IPS DF 4.7 (cell line): Measurements from ENCODE around the gene ZNF792.
"Not testable (repeated sequence)": the region's sequence is repeated elsewhere in the genome, so short reads cannot be mapped to it uniquely, and the experiment has no call there.

Experiments
- DNase-seq: peaks from one replicate; pipeline ENCODE4 v3.0.0-alpha.2; 2013; ENCODE audit warnings: low spot score; ENCODE audit errors: extremely low read depth

ZNF792 gene

DNA sequence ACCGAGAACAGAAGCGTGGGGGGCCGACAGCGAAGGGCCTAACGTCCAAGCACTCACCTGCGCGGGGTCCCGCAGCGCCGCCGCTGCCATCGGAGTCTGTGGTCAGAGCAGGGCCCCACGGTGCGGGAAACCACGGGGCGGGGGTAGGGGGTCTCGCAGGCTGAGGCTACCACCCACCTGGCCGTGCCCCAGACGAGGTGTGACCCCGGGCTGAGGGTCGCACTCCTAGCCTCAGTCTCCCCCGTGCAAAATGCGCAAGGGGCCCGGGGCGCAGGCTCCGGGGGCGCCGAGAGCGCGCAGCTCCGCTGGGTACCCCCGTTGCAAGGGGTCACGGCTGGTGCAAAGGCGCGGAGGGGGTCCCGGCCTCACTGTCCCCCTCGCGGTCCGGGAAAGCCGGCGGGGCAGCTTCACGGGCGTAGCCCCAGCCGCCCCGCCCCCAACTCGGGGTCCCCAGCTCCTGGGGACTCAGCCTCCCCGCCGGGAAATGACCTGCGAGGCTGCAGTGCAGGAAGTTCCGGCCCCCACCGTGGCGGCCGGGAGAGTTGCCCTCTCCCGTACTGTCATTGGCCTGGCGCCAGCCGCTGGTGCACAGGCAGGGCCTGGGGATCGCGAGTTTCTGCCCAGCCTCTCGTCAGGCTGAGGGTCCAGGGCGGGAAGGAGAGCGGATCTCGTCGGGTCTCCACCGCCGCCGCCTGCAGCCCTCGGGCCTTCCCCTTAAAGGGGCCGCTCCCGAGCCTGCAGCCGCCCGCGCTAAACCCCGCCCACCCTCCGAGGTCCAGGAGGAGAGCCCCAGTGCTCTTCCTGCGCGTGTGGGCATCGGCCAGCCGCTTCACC lies at the start of gene ZNF792:
ZNF792 (minus strand) TSS at position 657 of the 834 bp plus-strand sequence; CDS start at position 90, 567 bp downstream.
- DNase-seq, result no peak

DNA sequence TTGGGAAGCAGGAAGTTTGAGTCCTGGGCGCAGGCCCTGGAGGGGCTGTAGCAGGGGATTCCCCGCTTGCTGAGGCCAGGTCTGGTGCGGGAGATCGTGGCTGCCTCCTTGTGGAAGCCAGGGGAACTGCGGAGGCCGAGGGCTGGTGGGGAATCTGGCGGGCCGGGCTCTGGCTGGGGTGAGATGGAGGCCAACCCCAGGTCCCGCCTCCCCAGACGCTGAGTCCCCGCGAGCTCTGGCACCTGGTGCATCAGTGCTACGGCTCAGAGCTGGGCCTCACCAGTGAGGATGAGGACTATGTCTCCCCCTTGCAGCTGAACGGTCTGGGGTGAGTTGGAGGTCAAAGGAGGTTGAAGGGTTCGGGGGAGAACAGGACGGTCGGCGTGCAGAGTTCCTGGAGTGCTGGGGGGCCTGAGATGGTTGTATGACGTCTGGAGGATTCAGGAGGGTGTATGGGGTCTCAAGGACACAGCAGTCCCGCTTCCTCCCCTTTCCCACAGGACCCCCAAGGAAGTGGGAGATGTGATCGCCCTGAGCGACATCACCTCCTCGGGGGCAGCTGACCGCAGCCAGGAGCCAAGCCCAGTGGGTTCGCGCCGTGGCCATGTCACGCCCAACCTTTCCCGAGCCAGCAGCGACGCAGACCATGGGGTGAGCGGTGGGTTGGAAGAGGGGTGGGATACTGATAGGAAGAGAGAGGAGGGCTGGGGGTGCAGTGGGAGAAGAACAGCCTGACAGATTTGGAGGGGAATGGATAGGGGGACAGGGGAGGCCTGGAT lies 49.2 kb upstream of the ZNF792 start:
- no peak for DNase-seq

DNA sequence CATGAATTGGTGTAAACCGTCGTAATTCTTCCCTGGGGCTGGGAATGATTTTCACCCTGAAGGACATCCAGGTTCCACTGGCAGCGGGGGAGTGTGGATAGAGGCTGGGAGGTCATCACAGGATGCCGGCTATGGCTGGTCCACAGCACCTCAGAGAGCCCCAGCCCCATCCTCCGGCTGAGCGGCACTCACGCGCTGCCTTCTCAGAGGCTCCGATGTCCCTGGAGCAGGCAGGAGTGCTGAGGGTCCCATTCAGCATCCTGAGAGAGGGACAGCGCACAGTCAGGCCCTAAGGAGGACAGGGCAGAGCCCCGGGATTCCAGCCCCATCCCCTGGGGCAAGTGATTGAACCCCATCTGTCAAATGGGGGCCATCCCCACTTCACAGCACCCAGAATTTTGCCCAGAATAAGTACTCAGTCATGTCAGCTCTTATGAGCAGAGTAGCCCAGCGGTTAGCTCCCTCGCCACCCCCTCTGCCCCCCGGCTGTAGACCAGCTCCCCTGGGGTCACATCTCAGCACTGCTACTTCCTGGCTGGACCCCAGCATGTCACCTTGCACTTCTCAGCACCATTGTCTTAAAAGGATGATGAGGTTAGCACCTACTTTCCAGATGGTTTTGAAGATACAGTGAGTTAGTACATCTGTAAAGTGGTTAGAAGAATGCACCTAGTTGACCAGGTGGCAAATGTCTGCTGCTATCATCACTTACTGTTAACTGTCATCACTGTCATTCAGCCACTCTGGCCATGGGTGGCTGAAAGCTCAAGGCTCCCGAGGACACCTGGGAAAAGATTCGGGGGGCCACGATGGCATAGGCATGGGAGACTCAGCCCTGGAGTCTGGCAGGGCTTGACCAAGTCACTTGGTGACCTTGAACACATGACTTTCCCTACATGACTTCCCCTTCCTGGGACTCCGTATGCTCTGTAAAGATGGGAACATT lies 48.0 kb upstream of the ZNF792 start:
- no peak for DNase-seq

GRCh38 chr19:35011091-35011689 lies 47.2 kb upstream of the ZNF792 start:
- no peak for DNase-seq

DNA sequence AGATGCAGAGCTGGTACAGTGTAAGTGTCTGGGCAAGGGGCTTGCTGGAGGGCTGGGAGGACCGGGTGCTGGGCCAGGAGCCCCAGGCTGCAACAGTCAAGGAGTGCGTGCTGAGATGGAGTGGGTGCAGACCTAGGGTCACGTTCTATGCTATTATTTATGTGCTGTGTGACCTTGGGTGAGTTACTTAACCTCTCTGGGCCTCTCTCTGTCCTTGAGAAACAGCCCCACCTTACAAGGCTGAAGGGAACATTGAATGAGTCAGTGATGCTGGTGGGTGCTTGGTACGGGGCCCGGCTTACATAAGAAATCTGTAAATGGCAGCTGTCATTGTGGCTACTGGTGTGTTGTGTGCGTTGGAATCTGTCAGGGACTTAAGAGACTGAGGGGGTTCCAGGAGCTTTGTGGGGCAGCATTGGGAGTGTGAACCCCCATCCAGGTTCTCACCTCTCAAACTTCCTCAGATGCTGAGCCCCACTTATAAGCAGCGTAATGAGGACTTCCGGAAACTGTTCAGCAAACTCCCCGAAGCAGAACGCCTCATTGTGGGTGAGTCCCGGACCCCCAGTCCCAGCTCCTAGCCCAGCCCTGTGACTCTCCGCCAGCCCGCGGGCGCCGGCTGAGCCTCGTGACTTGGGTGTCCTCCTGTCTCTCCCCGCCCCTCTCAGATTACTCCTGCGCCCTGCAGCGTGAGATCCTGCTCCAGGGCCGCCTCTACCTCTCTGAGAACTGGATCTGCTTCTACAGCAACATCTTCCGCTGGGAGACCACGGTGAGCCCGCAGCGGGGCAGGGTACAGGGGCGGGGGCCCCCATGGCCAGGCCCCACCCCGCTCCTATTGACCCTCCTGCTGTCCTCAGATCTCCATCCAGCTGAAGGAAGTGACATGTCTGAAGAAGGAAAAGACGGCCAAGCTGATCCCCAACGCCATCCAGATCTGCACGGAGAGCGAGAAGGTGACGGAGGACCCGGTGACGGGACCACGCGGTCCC lies 45.7 kb upstream of the ZNF792 start:
- DNase-seq, result no peak

GRCh38 chr19:35008891-35009341 lies 44.9 kb upstream of the ZNF792 start:
- DNase-seq, result no peak

DNA sequence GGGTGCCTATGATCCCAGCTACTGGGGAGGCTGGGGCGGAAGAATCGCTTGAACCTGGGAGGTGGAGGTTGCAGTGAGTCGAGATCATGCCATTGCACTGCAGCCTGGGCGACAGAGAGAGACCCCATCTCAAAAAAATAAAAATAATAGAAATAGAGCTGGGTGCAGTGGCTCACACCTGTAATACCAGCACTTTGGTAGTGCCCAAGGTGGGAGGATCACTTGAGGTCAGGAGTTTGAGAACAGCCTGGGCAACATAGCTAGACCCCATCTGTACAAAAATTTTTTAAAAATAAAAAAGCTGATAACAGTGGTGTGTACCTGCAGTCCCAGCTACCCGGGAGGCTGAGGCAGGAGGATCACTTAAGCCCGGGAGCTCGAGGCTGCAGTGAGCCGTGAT lies 43.4 kb upstream of the ZNF792 start:
- DNase-seq, result not testable (repeated sequence)

DNA sequence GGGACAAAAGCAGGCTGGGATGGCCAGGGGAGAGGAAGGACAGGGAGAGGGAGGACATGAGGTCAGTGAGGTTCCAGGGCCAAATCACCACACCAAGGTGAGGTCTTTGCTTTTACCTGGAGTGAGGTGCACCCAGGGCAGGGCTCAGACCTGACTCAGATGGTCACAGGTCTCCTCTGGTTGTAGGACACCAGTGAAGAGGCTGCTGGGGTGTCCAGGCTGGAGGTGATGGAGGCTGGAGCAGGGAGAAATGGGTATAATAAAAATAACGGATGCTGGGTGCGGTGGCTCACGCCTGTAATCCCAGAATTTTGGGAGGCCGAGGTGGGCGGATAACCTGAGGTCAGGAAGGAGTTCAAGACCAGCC lies 43.0 kb upstream of the ZNF792 start:
- DNase-seq, result no peak

GRCh38 chr19:35006342-35006998 lies 42.4 kb upstream of the ZNF792 start:
- DNase-seq, result no peak

GRCh38 chr19:35006007-35006341 lies 41.9 kb upstream of the ZNF792 start:
- not testable (repeated sequence) for DNase-seq

DNA sequence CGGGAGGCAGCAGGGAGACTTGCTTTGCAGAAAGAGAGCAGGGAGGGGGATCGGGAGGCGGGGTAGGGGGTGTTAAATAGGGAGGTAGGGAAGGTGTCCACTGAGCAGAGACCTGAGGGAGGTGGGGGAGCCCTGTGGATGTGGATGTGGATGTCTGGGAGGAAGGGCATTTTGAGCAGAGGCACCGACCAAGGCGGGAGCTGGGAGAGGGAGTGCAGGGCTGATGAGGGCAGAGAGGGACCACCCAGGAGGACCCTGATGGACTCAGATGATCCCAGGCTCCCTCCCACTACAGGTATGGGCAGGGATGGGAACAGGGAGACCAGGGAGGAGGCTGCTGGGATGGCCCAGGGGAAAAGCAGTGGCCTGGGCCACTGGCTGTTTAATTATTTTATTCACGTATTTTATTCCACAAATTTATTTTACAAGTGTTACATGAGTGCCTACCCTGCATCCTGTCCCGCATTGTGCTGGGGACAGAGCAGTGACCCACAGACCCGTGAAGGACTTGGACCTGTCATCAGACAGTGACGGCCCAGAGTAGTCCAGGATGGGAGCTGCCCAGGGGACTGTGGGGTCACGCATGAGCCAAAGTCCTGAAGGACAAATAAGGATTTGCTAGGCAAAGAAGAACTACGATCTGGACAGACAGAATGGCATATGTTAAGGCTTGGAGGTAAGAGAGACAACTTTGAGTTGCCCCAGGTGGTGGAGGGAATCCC lies 41.4 kb upstream of the ZNF792 start:
- no peak for DNase-seq

- DNase-seq, result no peak
These were observed 40.7 kb upstream of the ZNF792 start for GRCh38 chr19:35004517-35005255.

- no peak for DNase-seq
These were observed 38.1 kb upstream of the ZNF792 start for GRCh38 chr19:35002037-35002535.

GRCh38 chr19:35000647-35001501 lies 36.8 kb upstream of the ZNF792 start:
- DNase-seq, result no peak

DNA sequence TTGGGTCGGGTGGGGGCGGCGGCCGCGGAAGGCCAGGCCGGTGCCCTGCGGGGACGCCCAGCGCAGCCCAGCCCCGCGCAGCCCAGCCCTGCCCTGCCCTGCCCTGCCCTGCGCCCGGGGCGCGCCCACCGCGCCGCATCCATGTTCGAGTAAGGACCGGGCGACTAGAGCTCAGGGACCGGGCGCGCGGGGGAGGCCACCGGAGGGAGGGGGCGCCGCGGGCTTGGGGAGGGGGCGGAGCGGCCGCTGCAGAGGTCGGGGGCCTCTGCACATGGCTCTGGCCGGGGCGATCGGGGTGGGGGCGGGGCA lies 36.3 kb upstream of the ZNF792 start:
- DNase-seq, result no peak

- no peak for DNase-seq
These were observed 35.7 kb upstream of the ZNF792 start, which contains the start of gene GRAMD1A for GRCh38 chr19:34999498-35000337. GRAMD1A (plus strand) TSS chr19:35000323; CDS start chr19:35000479, 156 bp downstream.
